Spleen (tissue), 11 donors: ENCODE results near the gene STK38. TPM values are rescaled to one million over a fixed set of nuclear protein-coding genes. Genes with fewer than 3 reads are reported as not detected.

ENCODE experiments used
- DNase-seq: peaks from one replicate; pipeline ENCODE4 v3.0.0-alpha.2; 2020
- H3K27ac ChIP-seq, 8 donors: fragments of 200-600 bp; sonication (generic) in 7 of 8; 1 replicate in 4 of 8; 2 replicates in 4 of 8; pipeline versions ENCODE4 v1.5.0 to v1.8.0; 2016 to 2021; ENCODE audit warnings: inconsistent platforms in 4 of 8, mild to moderate bottlenecking in 4 of 8, moderate library complexity in 1 of 8
- H3K27me3 ChIP-seq, 7 donors: fragments of 200-600 bp; sonication (generic) in 6 of 7; replicated peaks in 1 of 7; 1 replicate in 4 of 7; 2 replicates in 3 of 7; pipeline versions ENCODE4 v1.5.0 to v1.8.0; 2016 to 2021; ENCODE audit warnings: inconsistent platforms in 3 of 7, mild to moderate bottlenecking in 1 of 7
- H3K36me3 ChIP-seq, 6 donors: fragments of 200-600 bp; sonication (generic) in 5 of 6; 1 replicate in 4 of 6; 2 replicates in 2 of 6; pipeline versions ENCODE4 v1.5.0 to v1.8.0; 2016 to 2021; ENCODE audit warnings: inconsistent platforms in 2 of 6
- H3K4me1 ChIP-seq, 6 donors: fragments of 200-600 bp; sonication (generic) in 5 of 6; 1 replicate in 3 of 6; 2 replicates in 3 of 6; pipeline versions ENCODE4 v1.5.0 to v1.8.0; 2016 to 2021; ENCODE audit warnings: inconsistent platforms in 3 of 6
- H3K4me3 ChIP-seq, 8 donors: fragments of 200-600 bp; sonication (generic) in 7 of 8; 1 replicate in 4 of 8; 2 replicates in 4 of 8; pipeline versions ENCODE4 v1.5.0 to v1.8.0; 2016 to 2021; ENCODE audit warnings: inconsistent platforms in 4 of 8, mild to moderate bottlenecking in 4 of 8, moderate library complexity in 2 of 8
- H3K9me3 ChIP-seq, 8 donors: fragments of 200-600 bp; sonication (generic) in 7 of 8; 1 replicate in 4 of 8; 2 replicates in 4 of 8; pipeline versions ENCODE4 v1.5.0 to v1.8.0; 2016 to 2021; ENCODE audit warnings: inconsistent platforms in 4 of 8
- CTCF ChIP-seq, 11 experiments: fragments of 200-600 bp in 7 of 11; fragments of 450-650 bp in 4 of 11; sonication (generic) in 4 of 11; IDR thresholded peaks in 8 of 11; conservative IDR thresholded peaks in 3 of 11; 1 replicate in 7 of 11; 2 replicates in 4 of 11; pipeline versions ENCODE4 v1.4.0 to v1.8.0; 2016 to 2021; ENCODE audit warnings: antibody characterized with exemption in 11 of 11, inconsistent platforms in 4 of 11, mild to moderate bottlenecking in 1 of 11
- POLR2A ChIP-seq, 3 donors: fragments of 450-650 bp; IDR thresholded peaks; one replicate each; pipeline ENCODE4 v1.5.1; 2017; ENCODE audit warnings: antibody characterized with exemption in 3 of 3, mild to moderate bottlenecking in 1 of 3
- POLR2AphosphoS5 ChIP-seq, 3 donors: sonication (generic); formaldehyde crosslinking; IDR thresholded peaks; one replicate each; pipeline ENCODE4 v1.5.1; 2017; ENCODE audit warnings: antibody characterized with exemption in 3 of 3
- WGBS, 5 donors: extraction: QIAGEN DNeasy Blood & Tissue Kit in 3 of 5; methylation state at CpG; one replicate each; pipeline versions ENCODE4 v1.1.5 to v1.1.7; 2013 to 2018; 5-methylcytosine and 5-hydroxymethylcytosine counted together
- intact Hi-C: fragments of 100-400 bp; cut with DNase I; formaldehyde crosslinking; loops from one replicate; pipeline ENCODE4 v1.15.0; 2023; ENCODE audit warnings: low total_unique reads
- polyA plus RNA-seq, 3 donors: library from polyadenylated mRNA; stranded (reverse); fragments of 200-250 nt; gene quantifications; one replicate each; pipeline ENCODE4 v1.2.1, GENCODE V29; 2013
- total RNA-seq, 7 donors: library from RNA; depleted of rRNA in 3 of 7; stranded (reverse); fragments of >200 nt in 3 of 7; fragmentation: NEBNext Ultra II Directional in 4 of 7; extraction: Animal tissue kit (Norgen Biotek cat#: 25700) in 4 of 7; gene quantifications; one replicate each; pipeline versions ENCODE4 v1.1.0 to v1.2.1, GENCODE V29; 2016 to 2021
- donor health status: healthy with polysubstance abuse.
- donor health status: DM: no; HTN: no; CAD: no; lungs with moderate emphysema.
- donor health status: DM: no; HTN: no; CAD: no.
- donor health status: Bipolar disorder and iron deficiency.
- donor health status: healthy.
- donor health status: DM: no; HTN: no; CAD: no.
- donor health status: DM: yes; HTN: yes; CAD: no.

The STK38 gene
- total and polyA plus RNA-seq, 10 donors: 16.4 to 51.8 (median 34.0) TPM

- peak overlapping the region in 7 of 8 donors; percentile 11 to 96 (median 58) for H3K27ac ChIP-seq
- 43 to 65% (median 49%) methylated on average over 1 of the region's 1 CpG for WGBS, 5 donors
- intact Hi-C loops: loop anchor here (10.0 kb wide), 1 partner anchor 51 kb away; the partner anchor contains the start of gene SRSF3
- no peak for DNase-seq
- TF ChIP-seq POLR2A (IDR thresholded peaks at IDR 0.05): no peak
- no peak for TF ChIP-seq CTCF (IDR thresholded peaks at IDR 0.05 in 8 of 11, conservative IDR thresholded peaks at IDR 0.05 in 3 of 11)
- no peak for TF ChIP-seq POLR2AphosphoS5 (IDR thresholded peaks at IDR 0.05)
- no peaks in the 10 kb centered on the region for H3K9me3 ChIP-seq
- H3K4me3 ChIP-seq: peak overlapping the region in 5 of 8 donors; percentile 10 to 75 (median 23)
- peaks cover 0 to 28% (median 18%) of the 10 kb centered on the region in 6 donors for H3K36me3 ChIP-seq
- no peaks in the 10 kb centered on the region for H3K27me3 ChIP-seq
- H3K4me1 ChIP-seq: peaks cover 40 to 93% (median 61%) of the 10 kb centered on the region in 6 donors
These were observed 3.1 kb downstream of the STK38 start for GRCh38 chr6:36544228-36544627.

GRCh38 chr6:36542041-36542440, 5.2 kb downstream of the STK38 start:
- H3K4me1 ChIP-seq: peaks cover 33 to 75% (median 50%) of the 10 kb centered on the region in 6 donors
- H3K36me3 ChIP-seq: peaks cover 0 to 50% (median 31%) of the 10 kb centered on the region in 6 donors
- TF ChIP-seq POLR2A (IDR thresholded peaks at IDR 0.05) (no peak), CTCF (IDR thresholded peaks at IDR 0.05 in 8 of 11, conservative IDR thresholded peaks at IDR 0.05 in 3 of 11) (no peak), POLR2AphosphoS5 (IDR thresholded peaks at IDR 0.05) (no peak)
- H3K4me3 ChIP-seq: no peak overlapping the region
- peak overlapping the region in 1 of 8 donors; percentile 2 for H3K27ac ChIP-seq
- no peaks in the 10 kb centered on the region for H3K9me3 ChIP-seq
- H3K27me3 ChIP-seq: no peaks in the 10 kb centered on the region
- WGBS, 5 donors: 76 to 92% (median 79%) methylated on average over 2 of the region's 2 CpGs
- intact Hi-C loops: loop anchor here (10.0 kb wide), 1 partner anchor 53 kb away; the partner anchor contains the start of gene SRSF3
- no peak for DNase-seq

GRCh38 chr6:36539814-36540568, 7.3 kb downstream of the STK38 start:
- no peak for TF ChIP-seq POLR2A (IDR thresholded peaks at IDR 0.05)
- TF ChIP-seq CTCF (IDR thresholded peaks at IDR 0.05 in 8 of 11, conservative IDR thresholded peaks at IDR 0.05 in 3 of 11): no peak
- TF ChIP-seq POLR2AphosphoS5 (IDR thresholded peaks at IDR 0.05): no peak
- intact Hi-C loops: loop anchor here (10.0 kb wide), 1 partner anchor 55 kb away; the partner anchor contains the start of gene SRSF3
- Histone ChIP-seq H3K4me3 (no peak overlapping the region), H3K27me3 (no peaks in the 10 kb centered on the region), H3K9me3 (no peaks in the 10 kb centered on the region), H3K4me1 (peaks cover 22 to 59% (median 38%) of the 10 kb centered on the region in 6 donors), H3K36me3 (peaks cover 0 to 70% (median 39%) of the 10 kb centered on the region in 6 donors), H3K27ac (peak overlapping the region in 2 of 8 donors; percentile 15 to 56)
- WGBS, 5 donors: 88 to 90% (median 89%) methylated on average over 4 of the region's 4 CpGs
- DNase-seq: no peak

- H3K36me3 ChIP-seq: peaks cover 0 to 98% (median 43%) of the 10 kb centered on the region in 6 donors
- no peaks in the 10 kb centered on the region for H3K9me3 ChIP-seq
- TF ChIP-seq CTCF (IDR thresholded peaks at IDR 0.05 in 8 of 11, conservative IDR thresholded peaks at IDR 0.05 in 3 of 11) (no peak), POLR2AphosphoS5 (IDR thresholded peaks at IDR 0.05) (no peak), POLR2A (IDR thresholded peaks at IDR 0.05) (no peak)
- no peaks in the 10 kb centered on the region for H3K27me3 ChIP-seq
- DNase-seq: no peak
- intact Hi-C loops: no loop called here
- H3K4me1 ChIP-seq: peaks cover 4 to 39% (median 12%) of the 10 kb centered on the region in 6 donors
- H3K4me3 ChIP-seq: no peak overlapping the region
- 91 to 98% (median 96%) methylated on average over 3 of the region's 3 CpGs for WGBS, 5 donors
- H3K27ac ChIP-seq: no peak overlapping the region
These were observed 10.3 kb downstream of the STK38 start for GRCh38 chr6:36536873-36537547.
